ENCODE measurements around the gene CDCA8. TPM values are rescaled to one million over a fixed set of nuclear protein-coding genes. Genes with fewer than 3 reads are reported as not detected.

CDCA8 gene
- total and polyA plus RNA-seq, 9 of the 15 experiments (the other 6 are each of a cell fraction or from before 2014, with no cell fraction given): 26.4 to 148 (median 81.8) TPM

- TF ChIP-seq RREB1 (CRISPR knock-in tag; IDR thresholded peaks at IDR 0.05) (no peak), DIDO1 (tag; IDR thresholded peaks at IDR 0.05; ENCODE audit: low read depth) (no peak), EP300 (IDR thresholded peaks at IDR 0.05; ENCODE audit: low read length) (no peak), HES1 (IDR thresholded peaks at IDR 0.05; ENCODE audit: low read depth) (no peak), ZNF639 (CRISPR knock-in tag; conservative IDR thresholded peaks at IDR 0.05 in 1 of 2, IDR thresholded peaks at IDR 0.05 in 1 of 2) (no peak), BCL6 (CRISPR knock-in tag; IDR thresholded peaks at IDR 0.05) (no peak), HDAC6 (IDR thresholded peaks at IDR 0.05; ENCODE audit: low read depth, low read length) (no peak), STAT5B (CRISPR knock-in tag; IDR thresholded peaks at IDR 0.05) (no peak), FOXJ3 (CRISPR knock-in tag; IDR thresholded peaks at IDR 0.05) (no peak)
- TF ChIP-seq, protein P1, sequence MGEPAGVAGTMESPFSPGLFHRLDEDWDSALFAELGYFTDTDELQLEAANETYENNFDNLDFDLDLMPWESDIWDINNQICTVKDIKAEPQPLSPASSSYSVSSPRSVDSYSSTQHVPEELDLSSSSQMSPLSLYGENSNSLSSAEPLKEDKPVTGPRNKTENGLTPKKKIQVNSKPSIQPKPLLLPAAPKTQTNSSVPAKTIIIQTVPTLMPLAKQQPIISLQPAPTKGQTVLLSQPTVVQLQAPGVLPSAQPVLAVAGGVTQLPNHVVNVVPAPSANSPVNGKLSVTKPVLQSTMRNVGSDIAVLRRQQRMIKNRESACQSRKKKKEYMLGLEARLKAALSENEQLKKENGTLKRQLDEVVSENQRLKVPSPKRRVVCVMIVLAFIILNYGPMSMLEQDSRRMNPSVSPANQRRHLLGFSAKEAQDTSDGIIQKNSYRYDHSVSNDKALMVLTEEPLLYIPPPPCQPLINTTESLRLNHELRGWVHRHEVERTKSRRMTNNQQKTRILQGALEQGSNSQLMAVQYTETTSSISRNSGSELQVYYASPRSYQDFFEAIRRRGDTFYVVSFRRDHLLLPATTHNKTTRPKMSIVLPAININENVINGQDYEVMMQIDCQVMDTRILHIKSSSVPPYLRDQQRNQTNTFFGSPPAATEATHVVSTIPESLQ (CRISPR knock-in tag; IDR thresholded peaks at IDR 0.05): no peak
- TF ChIP-seq, protein P2, sequence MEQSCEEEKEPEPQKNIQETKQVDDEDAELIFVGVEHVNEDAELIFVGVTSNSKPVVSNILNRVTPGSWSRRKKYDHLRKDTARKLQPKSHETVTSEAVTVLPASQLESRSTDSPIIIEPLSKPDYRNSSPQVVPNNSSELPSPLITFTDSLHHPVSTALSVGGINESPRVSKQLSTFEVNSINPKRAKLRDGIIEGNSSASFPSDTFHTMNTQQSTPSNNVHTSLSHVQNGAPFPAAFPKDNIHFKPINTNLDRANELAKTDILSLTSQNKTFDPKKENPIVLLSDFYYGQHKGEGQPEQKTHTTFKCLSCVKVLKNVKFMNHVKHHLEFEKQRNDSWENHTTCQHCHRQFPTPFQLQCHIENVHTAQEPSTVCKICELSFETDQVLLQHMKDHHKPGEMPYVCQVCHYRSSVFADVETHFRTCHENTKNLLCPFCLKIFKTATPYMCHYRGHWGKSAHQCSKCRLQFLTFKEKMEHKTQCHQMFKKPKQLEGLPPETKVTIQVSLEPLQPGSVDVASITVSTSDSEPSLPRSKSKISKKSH (CRISPR knock-in tag; IDR thresholded peaks at IDR 0.05): no peak
- TF ChIP-seq, protein P3, sequence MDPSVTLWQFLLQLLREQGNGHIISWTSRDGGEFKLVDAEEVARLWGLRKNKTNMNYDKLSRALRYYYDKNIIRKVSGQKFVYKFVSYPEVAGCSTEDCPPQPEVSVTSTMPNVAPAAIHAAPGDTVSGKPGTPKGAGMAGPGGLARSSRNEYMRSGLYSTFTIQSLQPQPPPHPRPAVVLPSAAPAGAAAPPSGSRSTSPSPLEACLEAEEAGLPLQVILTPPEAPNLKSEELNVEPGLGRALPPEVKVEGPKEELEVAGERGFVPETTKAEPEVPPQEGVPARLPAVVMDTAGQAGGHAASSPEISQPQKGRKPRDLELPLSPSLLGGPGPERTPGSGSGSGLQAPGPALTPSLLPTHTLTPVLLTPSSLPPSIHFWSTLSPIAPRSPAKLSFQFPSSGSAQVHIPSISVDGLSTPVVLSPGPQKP (CRISPR knock-in tag; IDR thresholded peaks at IDR 0.05): no peak
These were observed 46.9 kb downstream of the CDCA8 start (continued) for GRCh38 chr1:37739222-37739621.

Data from K562 (cell line).